SK-N-SH (cell line): ENCODE data around the gene EDA. TPM values are rescaled to one million over a fixed set of nuclear protein-coding genes. Genes with fewer than 3 reads are reported as not detected.
A peak's percentile ranks its signal among the peaks of the same experiment; 100 is the strongest.

Experiments
- CTCF ChIA-PET: fragments of 300-600, 350-600 bp; formaldehyde crosslinking; extraction: SDS; loops from one replicate; lab custom pipeline; 2021; lab: Yijun Ruan, JAX
- POLR2A ChIA-PET: fragments of 350-600 bp; sonication (Branson Sonifier 250); formaldehyde crosslinking; extraction: SDS; loops from one replicate; lab custom pipeline; 2020; ENCODE audit warnings: antibody characterized with exemption, inconsistent platforms; lab: Yijun Ruan, JAX
- DNase-seq: peaks from one replicate; pipeline ENCODE4 v3.0.0; 2012
- H2AFZ ChIP-seq: fragments of 200-600 bp; sonication (generic); 2 replicates; pipeline ENCODE4 v1.8.1; 2016; ENCODE audit warnings: antibody characterized with exemption, mild to moderate bottlenecking, low read depth
- H3F3A ChIP-seq: fragments of 200-600 bp; sonication (generic); replicated peaks from 2 replicates; pipeline ENCODE3; 2016; ENCODE audit warnings: antibody characterized with exemption, mild to moderate bottlenecking; ENCODE audit not compliant: insufficient read depth
- H3K27ac ChIP-seq, 2 experiments: fragments of 200-500 bp in 1 of 2; fragments of 200-600 bp in 1 of 2; sonication (Bioruptor generic) in 1 of 2; sonication (generic), shearing (Covaris generic) in 1 of 2; 2 replicates each; pipeline versions ENCODE4 v1.5.1 to v1.6.1; 2014 to 2016; ENCODE audit warnings: low read depth in 2 of 2, inconsistent platforms in 1 of 2, low read length in 1 of 2, mild to moderate bottlenecking in 1 of 2, mixed read lengths in 1 of 2
- H3K27me3 ChIP-seq: fragments of 200-600 bp; sonication (generic), shearing (Covaris generic); 2 replicates; pipeline ENCODE4 v1.6.1; 2016; ENCODE audit warnings: mixed run types; ENCODE audit not compliant: insufficient read depth
- H3K36me3 ChIP-seq, 2 experiments: fragments of 200-500 bp in 1 of 2; fragments of 200-600 bp in 1 of 2; sonication (Bioruptor generic) in 1 of 2; sonication (generic) in 1 of 2; replicated peaks in 1 of 2; 2 replicates each; pipeline versions ENCODE3 to v1.5.1; 2014 to 2016; ENCODE audit warnings: low read length in 1 of 2, mild to moderate bottlenecking in 1 of 2; ENCODE audit not compliant: insufficient read depth in 2 of 2, control insufficient read depth in 1 of 2
- H3K4me1 ChIP-seq, 2 experiments: fragments of 200-500 bp in 1 of 2; fragments of 200-600 bp in 1 of 2; sonication (Bioruptor generic) in 1 of 2; sonication (generic), shearing (Covaris generic) in 1 of 2; 2 replicates each; pipeline versions ENCODE4 v1.5.1 to v1.6.1; 2014 to 2016; ENCODE audit warnings: low read depth in 1 of 2, low read length in 1 of 2, mixed run types in 1 of 2; ENCODE audit not compliant: insufficient read depth in 2 of 2, control insufficient read depth in 1 of 2
- H3K4me2 ChIP-seq: fragments of 200-600 bp; sonication (generic), shearing (Covaris generic); 2 replicates; pipeline ENCODE4 v1.6.1; 2017; ENCODE audit warnings: mixed run types
- H3K4me3 ChIP-seq, 2 experiments: fragments of 200-500 bp in 1 of 2; fragments of 200-600 bp in 1 of 2; sonication (Bioruptor generic) in 1 of 2; sonication (generic), shearing (Covaris generic) in 1 of 2; 2 replicates each; pipeline versions ENCODE4 v1.5.1 to v1.8.1; 2014 to 2016; ENCODE audit warnings: low read depth in 2 of 2, inconsistent platforms in 1 of 2, low read length in 1 of 2, mild to moderate bottlenecking in 1 of 2, mixed read lengths in 1 of 2, moderate library complexity in 1 of 2
- H3K79me2 ChIP-seq: fragments of 200-600 bp; sonication (generic); 2 replicates; pipeline ENCODE4 v1.8.1; 2017; ENCODE audit warnings: mild to moderate bottlenecking; ENCODE audit not compliant: insufficient read depth
- H3K9ac ChIP-seq: fragments of 200-600 bp; sonication (generic); 2 replicates; pipeline ENCODE4 v1.6.1; 2017; ENCODE audit warnings: mixed run types
- H3K9me2 ChIP-seq: fragments of 200-600 bp; sonication (generic); 2 replicates; pipeline ENCODE4 v1.6.1; 2017; ENCODE audit warnings: mixed run types
- H3K9me3 ChIP-seq: fragments of 200-600 bp; sonication (generic); 2 replicates; pipeline ENCODE4 v1.6.1; 2017; ENCODE audit warnings: mixed run types, mild to moderate bottlenecking, moderate library complexity
- H4K20me1 ChIP-seq: fragments of 200-600 bp; sonication (generic); 2 replicates; pipeline ENCODE4 v1.6.1; 2017; ENCODE audit warnings: mild to moderate bottlenecking, mixed run types; ENCODE audit not compliant: insufficient read depth
- CTCF ChIP-seq: fragments of 200-600 bp; sonication (generic); IDR thresholded peaks from 2 replicates; pipeline ENCODE4 v1.6.1; 2017; ENCODE audit warnings: antibody characterized with exemption, mild to moderate bottlenecking, moderate library complexity
- ELF1 ChIP-seq: IDR thresholded peaks from 2 replicates; pipeline ENCODE4 v1.4.0; 2012
- FOXJ3 ChIP-seq: sonication (generic); formaldehyde crosslinking; IDR thresholded peaks from 2 replicates; pipeline ENCODE4 v1.5.1; 2020; ENCODE audit warnings: mild to moderate bottlenecking, missing genetic modification reagents
- MEF2A ChIP-seq: IDR thresholded peaks from 2 replicates; pipeline ENCODE4 v1.4.0; 2012; ENCODE audit warnings: low read depth, borderline replicate concordance
- NFIC ChIP-seq: IDR thresholded peaks from 2 replicates; pipeline ENCODE4 v1.4.0; 2012; ENCODE audit warnings: borderline replicate concordance
- PBX3 ChIP-seq: IDR thresholded peaks from 2 replicates; pipeline ENCODE4; 2012
- POLR2AphosphoS5 ChIP-seq: IDR thresholded peaks from 2 replicates; pipeline ENCODE4 v1.6.1; 2012; ENCODE audit warnings: low read depth, low read length
- RAD21 ChIP-seq: IDR thresholded peaks from 2 replicates; pipeline ENCODE4 v1.6.1; 2012; ENCODE audit warnings: mild to moderate bottlenecking, low read length
- RCOR1 ChIP-seq: fragments of 150-350 bp; IDR thresholded peaks from 2 replicates; pipeline ENCODE4 v1.6.1; 2017; ENCODE audit warnings: antibody characterized with exemption, low read length
- RXRA ChIP-seq: IDR thresholded peaks from 2 replicates; pipeline ENCODE4 v1.4.0; 2012; ENCODE audit warnings: low read depth, mild to moderate bottlenecking, borderline replicate concordance
- SIN3A ChIP-seq: IDR thresholded peaks from 2 replicates; pipeline ENCODE4 v1.6.1; 2012; ENCODE audit warnings: low read depth, mild to moderate bottlenecking, low read length, moderate library complexity, borderline replicate concordance
- USF1 ChIP-seq: IDR thresholded peaks from 2 replicates; pipeline ENCODE4 v1.4.0; 2012; ENCODE audit warnings: low read depth, borderline replicate concordance
- USF2 ChIP-seq: fragments of 150-350 bp; IDR thresholded peaks from 2 replicates; pipeline ENCODE4 v1.6.1; 2017; ENCODE audit warnings: antibody characterized with exemption, low read length, low read depth, borderline replicate concordance
- WGBS: methylation state at CpG from one replicate; pipeline ENCODE4 v1.1.6; 2017; ENCODE audit warnings: low lambda C conversion rate; 5-methylcytosine and 5-hydroxymethylcytosine counted together
- polyA plus RNA-seq, 3 experiments: library from polyadenylated mRNA; depleted of rRNA; stranded (reverse); fragments of >200 nt; gene quantifications; 2 replicates each; pipeline ENCODE4 v1.2.3, GENCODE V29; 2012

Gene EDA
- polyA plus RNA-seq, 1 of the 3 experiments (the other 2 are of a cell fraction) = 0.02 TPM

- Histone ChIP-seq H2AFZ (peak overlapping the region; percentile 59; the same call in 1 of the 2 replicates), H3K4me2 (no peak overlapping the region), H3K4me1 (no peaks in the 10 kb centered on the region), H3K27ac (no peak overlapping the region), H3K9ac (no peak overlapping the region), H3K27me3 (peaks cover 8% of the 10 kb centered on the region; the same call in 1 of the 2 replicates), H3K36me3 (no peaks in the 10 kb centered on the region), H4K20me1 (no peaks in the 10 kb centered on the region), H3K9me3 (no peaks in the 10 kb centered on the region), H3K4me3 (no peak overlapping the region), H3K79me2 (no peaks in the 10 kb centered on the region), H3F3A (no peaks in the 10 kb centered on the region), H3K9me2 (no peaks in the 10 kb centered on the region)
- TF ChIP-seq SIN3A = no peak
- TF ChIP-seq MEF2A = no peak
- no peak for TF ChIP-seq NFIC
- TF ChIP-seq RXRA = no peak
- 15% methylated on average over 3 of the region's 3 CpGs for WGBS
- no peak for DNase-seq
- POLR2A ChIA-PET = no interaction called here
- CTCF ChIA-PET = interaction anchor here (1.1 to 1.4 kb wide), 2 partner anchors 18 to 49 kb away, joined by 3 to 4 read pairs; no protein-coding TSS in a partner anchor
Observed at GRCh38 chrX:70079870-70080269, 464.0 kb downstream of the EDA start.

- WGBS = 32% methylated on average over 4 of the region's 4 CpGs
- DNase-seq = no peak
- Histone ChIP-seq H3K4me2 (no peak overlapping the region), H3K4me3 (no peak overlapping the region), H3K9me2 (no peaks in the 10 kb centered on the region), H2AFZ (no peak overlapping the region), H3F3A (no peaks in the 10 kb centered on the region), H3K9me3 (no peaks in the 10 kb centered on the region), H3K27ac (no peak overlapping the region), H3K4me1 (no peaks in the 10 kb centered on the region), H3K9ac (no peak overlapping the region), H3K79me2 (no peaks in the 10 kb centered on the region), H3K36me3 (no peaks in the 10 kb centered on the region), H4K20me1 (no peaks in the 10 kb centered on the region), H3K27me3 (peaks cover 8% of the 10 kb centered on the region; the same call in 1 of the 2 replicates)
- CTCF ChIA-PET = interaction anchor here (1.1 to 2.3 kb wide), 2 partner anchors 14 to 589 kb away, joined by 3 to 7 read pairs; no protein-coding TSS in a partner anchor
- TF ChIP-seq RCOR1 (no peak), RXRA (no peak), USF1 (no peak), POLR2AphosphoS5 (no peak), USF2 (no peak), CTCF (no peak), PBX3 (no peak), ELF1 (no peak), RAD21 (no peak), FOXJ3 (no peak)
- POLR2A ChIA-PET = no interaction called here
Observed at GRCh38 chrX:70082723-70083122, 466.8 kb downstream of the EDA start.
